Measurements from ENCODE around the gene ITPKA.

GRCh38 chr15:41501931-41502794, 8.5 kb downstream of the ITPKA start:
- TF ChIP-seq CTCF (optimal IDR thresholded peaks at IDR 0.05 in 1 of 3, IDR thresholded peaks at IDR 0.05 in 1 of 3, conservative IDR thresholded peaks at IDR 0.05 in 1 of 3; ENCODE audit: extremely low read depth in 1 of 3, insufficient read depth in 2 of 3, low read length in 3 of 3): no peak
- peak; percentile 93 for TF ChIP-seq EZH2 (IDR thresholded peaks at IDR 0.05; ENCODE audit: low read length)

All from keratinocyte (primary cell).